ENCODE results near the gene SPECC1.

The SPECC1 gene

DNA sequence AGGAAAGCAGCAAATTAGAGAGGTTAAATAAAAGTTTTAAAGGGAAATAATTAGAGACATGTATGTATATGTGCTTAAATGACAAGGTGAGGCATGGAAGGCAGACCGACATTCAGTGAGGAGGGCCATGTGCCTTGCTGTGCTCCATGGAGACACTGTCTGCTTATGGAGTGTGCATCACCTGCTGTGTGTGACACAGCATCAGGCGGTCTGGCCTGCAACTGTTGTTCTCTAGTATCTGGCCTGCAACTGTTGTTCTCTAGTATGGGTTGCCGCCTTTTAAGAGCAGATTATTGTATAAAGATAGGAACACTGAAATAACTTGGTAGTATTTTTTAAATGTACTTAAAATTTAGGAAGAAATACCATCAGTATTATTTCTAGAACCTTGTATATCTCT, 233.1 kb downstream of the SPECC1 start:
- Histone ChIP-seq H3K4me1 (peaks cover 0 to 5% (median 0%) of the 10 kb centered on the region in 10 experiments; a peak in 2 of 20 replicates), H3K27ac (no peak overlapping the region), H3K4me2 (no peak overlapping the region), H4K20me1 (peaks cover 0 to 6% (median 0%) of the 10 kb centered on the region in 11 experiments; a peak in 2 of 22 replicates), H3K27me3 (no peaks in the 10 kb centered on the region), H3K9ac (no peak overlapping the region), H3K4me3 (no peak overlapping the region), H3K9me3 (replicated peaks in 1 of 11) (peaks cover 0 to 5% (median 0%) of the 10 kb centered on the region in 11 experiments; a peak in 2 of 22 replicates), H3K36me3 (peaks cover 0 to 69% (median 45%) of the 10 kb centered on the region in 11 experiments; a peak in 19 of 22 replicates)
- no peak for TF ChIP-seq Cebpa-rat (IDR thresholded peaks at IDR 0.05)

DNA sequence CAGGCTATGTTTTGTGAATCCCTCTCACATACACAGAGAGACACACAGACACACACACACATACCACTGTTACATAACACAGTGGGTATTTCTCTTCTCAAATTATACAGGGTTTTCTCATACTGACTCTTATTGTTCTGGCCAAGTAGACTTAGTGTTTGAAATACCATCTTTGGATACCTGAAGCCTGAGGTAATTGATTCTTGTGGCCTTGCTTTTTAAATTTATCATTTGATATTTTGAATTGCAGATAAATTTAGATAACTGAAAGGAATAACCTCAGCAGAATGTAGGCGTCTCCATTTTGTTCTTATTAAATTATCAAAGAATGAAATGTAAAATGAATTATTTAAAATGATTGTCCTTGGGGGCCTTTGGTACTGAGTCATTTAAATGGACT, 234.4 kb downstream of the SPECC1 start:
- no peak overlapping the region for H3K9ac ChIP-seq
- H3K27ac ChIP-seq: no peak overlapping the region
- no peak overlapping the region for H3K4me3 ChIP-seq
- H3K4me2 ChIP-seq: no peak overlapping the region
- H3K4me1 ChIP-seq: peaks cover 0 to 5% (median 0%) of the 10 kb centered on the region in 10 experiments; a peak in 2 of 20 replicates
- H4K20me1 ChIP-seq: no peaks in the 10 kb centered on the region; a peak in 1 of 22 replicates
- no peak for TF ChIP-seq Cebpa-rat (IDR thresholded peaks at IDR 0.05)
- H3K27me3 ChIP-seq: no peaks in the 10 kb centered on the region
- H3K36me3 ChIP-seq: peaks cover 10 to 69% (median 45%) of the 10 kb centered on the region in 11 experiments
- peaks cover 6 to 17% (median 9%) of the 10 kb centered on the region in 11 experiments; a peak in 19 of 22 replicates for H3K9me3 ChIP-seq (replicated peaks in 1 of 11)

DNA sequence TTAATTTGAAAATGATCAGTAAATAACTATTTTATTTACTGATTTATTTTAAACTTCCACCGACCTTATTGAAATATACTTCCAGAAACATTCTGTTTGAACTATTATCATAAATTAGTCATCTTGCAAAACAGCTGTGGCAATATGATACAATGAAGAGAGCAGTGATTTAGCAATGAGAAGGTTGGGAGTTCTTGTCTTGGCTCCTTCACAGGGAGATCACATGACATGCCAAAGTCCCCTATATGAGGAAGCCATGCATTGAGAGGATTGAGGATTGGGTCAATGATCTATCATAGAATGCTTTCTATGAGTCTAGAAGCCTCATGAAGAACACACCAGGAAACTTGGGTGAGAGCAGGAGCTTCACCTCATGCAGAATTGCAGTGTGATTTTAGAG, 235.5 kb downstream of the SPECC1 start:
- H3K9me3 ChIP-seq (replicated peaks in 1 of 11): peaks cover 16 to 29% (median 21%) of the 10 kb centered on the region in 11 experiments
- TF ChIP-seq Cebpa-rat (IDR thresholded peaks at IDR 0.05): no peak
- H3K27ac ChIP-seq: no peak overlapping the region
- H3K4me1 ChIP-seq: peaks cover 0 to 5% (median 0%) of the 10 kb centered on the region in 10 experiments; a peak in 2 of 20 replicates
- H3K4me3 ChIP-seq: no peak overlapping the region
- H4K20me1 ChIP-seq: no peaks in the 10 kb centered on the region; a peak in 1 of 22 replicates
- H3K36me3 ChIP-seq: peaks cover 20 to 77% (median 56%) of the 10 kb centered on the region in 11 experiments
- no peak overlapping the region for H3K4me2 ChIP-seq
- H3K27me3 ChIP-seq: no peaks in the 10 kb centered on the region
- no peak overlapping the region for H3K9ac ChIP-seq

DNA sequence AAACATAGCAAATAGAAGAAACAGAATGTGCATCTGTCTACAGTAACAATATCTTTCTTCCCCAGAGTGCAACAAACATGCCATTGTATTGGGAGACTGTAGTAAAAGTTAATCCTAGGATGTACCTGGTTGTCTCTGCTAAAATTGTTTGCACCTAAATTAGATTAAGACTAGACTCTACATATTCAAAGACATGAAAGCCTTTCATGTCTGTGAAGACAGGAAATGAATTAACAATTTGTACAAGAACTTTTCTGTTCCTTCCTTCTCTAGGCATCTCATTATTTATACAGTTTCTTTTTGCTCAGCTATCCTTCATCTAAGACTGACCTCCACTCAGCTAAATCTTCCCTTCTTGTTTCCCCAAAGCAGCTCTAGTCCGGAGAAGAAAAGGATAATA, 237.5 kb downstream of the SPECC1 start:
- TF ChIP-seq Cebpa-rat (IDR thresholded peaks at IDR 0.05): no peak
- Histone ChIP-seq H4K20me1 (no peaks in the 10 kb centered on the region; a peak in 1 of 22 replicates), H3K27me3 (no peaks in the 10 kb centered on the region), H3K9ac (no peak overlapping the region), H3K9me3 (replicated peaks in 1 of 11) (peaks cover 20 to 35% (median 25%) of the 10 kb centered on the region in 11 experiments), H3K4me1 (peaks cover 0 to 5% (median 0%) of the 10 kb centered on the region in 10 experiments; a peak in 2 of 20 replicates), H3K36me3 (peaks cover 23 to 90% (median 70%) of the 10 kb centered on the region in 11 experiments), H3K4me2 (no peak overlapping the region), H3K27ac (no peak overlapping the region), H3K4me3 (no peak overlapping the region)

DNA sequence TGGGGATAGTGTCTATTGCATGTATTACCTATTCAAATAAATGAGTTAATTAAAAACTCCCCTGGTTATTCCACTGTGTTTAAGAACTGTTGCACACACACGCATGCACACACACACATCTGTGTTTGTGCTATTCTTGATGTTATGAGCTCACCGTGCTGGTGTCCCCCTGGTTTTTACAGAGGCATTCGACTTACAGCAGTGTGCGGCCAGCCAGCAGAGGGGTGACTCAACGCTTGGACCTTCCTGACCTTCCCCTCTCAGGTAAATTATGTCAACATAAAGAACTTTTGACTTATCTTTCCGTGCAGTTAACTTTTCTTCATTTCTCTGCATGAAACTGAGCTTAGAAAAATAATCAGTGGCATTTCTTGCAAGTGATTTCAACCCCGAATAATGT, 244.2 kb downstream of the SPECC1 start:
- peaks cover 27 to 99% (median 88%) of the 10 kb centered on the region in 11 experiments for H3K36me3 ChIP-seq
- H3K27ac ChIP-seq: no peak overlapping the region
- peaks cover 0 to 3% (median 0%) of the 10 kb centered on the region in 11 experiments; a peak in 1 of 22 replicates for H4K20me1 ChIP-seq

DNA sequence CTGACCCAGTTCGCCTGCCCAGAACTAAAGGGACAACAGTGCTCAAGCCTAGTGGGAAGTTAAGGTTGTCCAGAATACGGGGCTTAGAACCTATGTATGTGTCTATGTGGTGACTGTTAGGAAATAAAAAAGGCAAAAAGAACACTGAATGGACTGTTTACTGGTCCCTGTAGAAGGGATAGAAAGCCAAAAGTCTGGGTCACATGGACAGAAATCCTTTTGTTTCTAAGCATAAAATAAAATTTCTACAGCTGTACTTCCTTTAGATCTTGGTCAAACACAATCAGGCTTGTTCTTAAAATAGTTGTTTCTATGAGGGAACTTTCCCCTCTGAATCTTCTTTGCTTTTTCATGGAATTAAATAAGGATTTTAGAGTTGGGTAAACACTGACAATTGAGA, 245.4 kb downstream of the SPECC1 start:
- TF ChIP-seq Cebpa-rat (IDR thresholded peaks at IDR 0.05): no peak
- no peak overlapping the region for H3K9ac ChIP-seq
- H4K20me1 ChIP-seq: peaks cover 0 to 3% (median 0%) of the 10 kb centered on the region in 11 experiments; a peak in 1 of 22 replicates
- no peaks in the 10 kb centered on the region for H3K4me1 ChIP-seq
- H3K27me3 ChIP-seq: no peaks in the 10 kb centered on the region
- no peak overlapping the region for H3K4me2 ChIP-seq
- H3K36me3 ChIP-seq: peaks cover 24 to 99% (median 88%) of the 10 kb centered on the region in 11 experiments
- peaks cover 7 to 25% (median 19%) of the 10 kb centered on the region in 11 experiments; a peak in 21 of 22 replicates for H3K9me3 ChIP-seq (replicated peaks in 1 of 11)
- no peak overlapping the region for H3K27ac ChIP-seq
- no peak overlapping the region for H3K4me3 ChIP-seq

More for the DNA sequence above, 244.2 kb downstream of the SPECC1 start:
- Histone ChIP-seq H3K9me3 (replicated peaks in 1 of 11) (peaks cover 16 to 35% (median 29%) of the 10 kb centered on the region in 11 experiments), H3K27me3 (no peaks in the 10 kb centered on the region), H3K4me2 (no peak overlapping the region), H3K4me1 (no peaks in the 10 kb centered on the region), H3K4me3 (no peak overlapping the region), H3K9ac (no peak overlapping the region)
- TF ChIP-seq Cebpa-rat (IDR thresholded peaks at IDR 0.05): no peak

DNA sequence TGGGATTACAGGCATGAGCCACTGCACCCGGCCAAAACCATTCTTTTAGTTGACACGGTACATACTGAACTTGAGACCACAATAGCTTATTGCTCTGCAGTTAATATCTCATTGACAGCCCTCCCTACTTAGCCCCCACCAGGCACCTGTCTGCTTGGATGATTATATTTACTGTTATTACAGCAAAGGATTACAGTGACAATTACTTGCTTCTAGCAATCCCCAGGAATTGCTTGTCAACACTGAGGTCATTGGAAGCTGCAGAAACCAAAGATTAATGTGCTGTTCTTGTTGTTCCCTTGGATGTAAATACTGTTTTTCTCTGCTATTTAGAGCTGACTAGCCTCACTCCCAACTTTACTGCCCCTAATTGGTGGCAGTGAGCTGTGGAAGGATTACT, 247.0 kb downstream of the SPECC1 start:
- Histone ChIP-seq H4K20me1 (peaks cover 0 to 3% (median 0%) of the 10 kb centered on the region in 11 experiments; a peak in 1 of 22 replicates), H3K36me3 (peaks cover 26 to 99% (median 92%) of the 10 kb centered on the region in 11 experiments), H3K9ac (no peak overlapping the region), H3K27ac (no peak overlapping the region), H3K9me3 (replicated peaks in 1 of 11) (peaks cover 0 to 18% (median 13%) of the 10 kb centered on the region in 11 experiments; a peak in 15 of 22 replicates), H3K4me1 (no peaks in the 10 kb centered on the region), H3K27me3 (no peaks in the 10 kb centered on the region), H3K4me3 (no peak overlapping the region), H3K4me2 (no peak overlapping the region)
- TF ChIP-seq Cebpa-rat (IDR thresholded peaks at IDR 0.05): no peak

DNA sequence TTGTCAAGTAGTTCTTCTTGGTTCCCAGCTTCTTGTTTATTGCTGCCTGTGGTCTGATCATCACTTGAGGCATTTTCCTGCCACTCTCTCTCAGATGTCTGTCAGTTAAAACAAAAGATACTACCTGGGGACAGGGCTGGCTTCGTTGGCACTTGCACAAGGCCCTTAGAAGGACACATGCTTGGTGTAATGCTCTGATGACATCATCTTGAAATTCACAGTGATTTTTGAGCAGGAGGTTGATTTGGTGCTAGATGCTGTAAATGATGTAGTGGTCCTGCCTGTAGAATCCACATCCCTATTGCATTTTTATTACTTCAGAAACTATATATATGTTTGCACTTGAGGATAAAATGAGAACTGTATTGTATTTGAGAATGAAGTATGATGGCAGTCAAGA, 247.8 kb downstream of the SPECC1 start:
- peaks cover 26 to 99% (median 86%) of the 10 kb centered on the region in 11 experiments for H3K36me3 ChIP-seq
- no peaks in the 10 kb centered on the region for H3K4me1 ChIP-seq
- H4K20me1 ChIP-seq: peaks cover 0 to 3% (median 0%) of the 10 kb centered on the region in 11 experiments; a peak in 1 of 22 replicates
- H3K4me3 ChIP-seq: no peak overlapping the region
- no peak overlapping the region for H3K4me2 ChIP-seq
- H3K27ac ChIP-seq: no peak overlapping the region
- no peak for TF ChIP-seq Cebpa-rat (IDR thresholded peaks at IDR 0.05)
- H3K9ac ChIP-seq: no peak overlapping the region
- peaks cover 0 to 18% (median 13%) of the 10 kb centered on the region in 11 experiments; a peak in 15 of 22 replicates for H3K9me3 ChIP-seq (replicated peaks in 1 of 11)
- no peaks in the 10 kb centered on the region for H3K27me3 ChIP-seq

DNA sequence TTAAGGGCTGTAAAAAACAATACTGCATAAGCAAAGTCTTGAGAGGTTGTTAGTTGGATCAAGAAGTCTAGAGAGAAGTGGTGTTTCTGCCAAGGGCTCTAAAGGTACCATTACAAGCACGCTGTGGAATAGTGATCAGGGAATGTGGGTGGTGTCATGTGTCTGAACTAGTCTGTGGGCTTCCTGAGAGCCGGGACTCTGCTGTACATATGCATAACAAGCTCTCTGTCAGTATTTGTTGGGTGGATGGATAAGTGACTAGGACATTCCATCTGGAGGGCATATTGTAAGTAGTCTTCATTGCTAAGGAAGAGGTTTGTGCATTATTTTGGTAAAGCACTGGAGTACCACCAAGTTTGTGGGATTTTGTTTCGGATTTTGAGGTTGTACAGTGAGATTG, 248.6 kb downstream of the SPECC1 start:
- peaks cover 0 to 3% (median 0%) of the 10 kb centered on the region in 11 experiments; a peak in 1 of 22 replicates for H4K20me1 ChIP-seq
- H3K4me1 ChIP-seq: no peaks in the 10 kb centered on the region; a peak in 2 of 20 replicates
- no peak overlapping the region for H3K4me3 ChIP-seq
- no peak for TF ChIP-seq Cebpa-rat (IDR thresholded peaks at IDR 0.05)
- H3K36me3 ChIP-seq: peaks cover 26 to 99% (median 86%) of the 10 kb centered on the region in 11 experiments
- peaks cover 0 to 18% (median 13%) of the 10 kb centered on the region in 11 experiments; a peak in 15 of 22 replicates for H3K9me3 ChIP-seq (replicated peaks in 1 of 11)
- no peak overlapping the region for H3K9ac ChIP-seq
- H3K27ac ChIP-seq: no peak overlapping the region
- H3K27me3 ChIP-seq: no peaks in the 10 kb centered on the region
- H3K4me2 ChIP-seq: no peak overlapping the region
